ENCODE data around the gene EMILIN1. TPM values are rescaled to one million over a fixed set of nuclear protein-coding genes. Genes with fewer than 3 reads are reported as not detected.

The EMILIN1 gene
- total and polyA plus RNA-seq, 2 of the 4 experiments (the other 2 are of a cell fraction) = 26.5 to 95.6 TPM

GRCh38 chr2:27071990-27072830 lies 6.2 kb upstream of the EMILIN1 start:
- peak overlapping the region; percentile 94 for H2BK5ac ChIP-seq (ENCODE audit: low read depth, low read length, poor library complexity, severe bottlenecking)
- no peaks in the 10 kb centered on the region for H3K27me3 ChIP-seq (ENCODE audit: control insufficient read depth, insufficient read depth, low read length)
- intact Hi-C loops (cut with micrococcal nuclease) = loop anchor here (2.0 to 5.0 kb wide), 2 partner anchors 21 to 110 kb away; partner anchors contain the start of gene AGBL5
- H2BK15ac ChIP-seq (ENCODE audit: low read depth, low read length) = peak overlapping the region; percentile 21; the same call in 2 of the 3 replicates
- peak overlapping the region; percentile 99 for H3K23ac ChIP-seq (ENCODE audit: low read depth, low read length)
- H3K14ac ChIP-seq (replicated peaks; ENCODE audit: low read depth, low read length) = peak overlapping the region; percentile 98
- H3K79me1 ChIP-seq (ENCODE audit: low read depth in 1 of 2, low read length in 2 of 2) = peaks cover 31 to 45% of the 10 kb centered on the region in 2 experiments
- peak overlapping the region; percentile 94 for H3K56ac ChIP-seq (ENCODE audit: extremely low read depth, insufficient read depth, low read length)
- 0% methylated on average over 2 of the region's 34 CpGs; no CpG with 5 or more reads in 1 of the 2 experiments for WGBS, 2 experiments (ENCODE audit: extremely low coverage in 2 of 2, insufficient read length in 1 of 2)
- dilution Hi-C loops (cut with HindIII; ENCODE audit: low sequenced_read_pairs, unreplicated experiment) = no loop called here
- peak; percentile 42; the same call in 1 of the 2 replicates for TF ChIP-seq MAZ (IDR thresholded peaks at IDR 0.05; ENCODE audit: borderline replicate concordance, low read depth, low read length)
- TF ChIP-seq RAD21 (IDR thresholded peaks at IDR 0.05; ENCODE audit: low read length) = no peak
- H3K4me1 ChIP-seq (ENCODE audit: control insufficient read depth, insufficient read depth, low read length) = peaks cover 37% of the 10 kb centered on the region
- ATAC-seq (ENCODE audit: low read depth) (peak; percentile 46), DNase-seq (peak; percentile 70)
- peak overlapping the region; percentile 83 for H3K4me2 ChIP-seq (ENCODE audit: low read depth, low read length)
- H2BK20ac ChIP-seq (ENCODE audit: low read depth, low read length) = peak overlapping the region; percentile 81
- peak overlapping the region; percentile 83 for H2AFZ ChIP-seq (replicated peaks; ENCODE audit: low read length, poor library complexity)
- peak overlapping the region; percentile 98 for H4K5ac ChIP-seq (ENCODE audit: low read depth, low read length)
- peak overlapping the region; percentile 99 for H2AK9ac ChIP-seq (replicated peaks; ENCODE audit: low read depth, low read length, poor library complexity)
- H3K9me3 ChIP-seq (ENCODE audit: control insufficient read depth, insufficient read depth, low read length) = no peaks in the 10 kb centered on the region
- H3K4ac ChIP-seq (ENCODE audit: low read depth, low read length) = peak overlapping the region; percentile 99
- H3K9ac ChIP-seq (ENCODE audit: low read depth, low read length) = peak overlapping the region; percentile 69
- peaks cover 25% of the 10 kb centered on the region for H3K36me3 ChIP-seq (ENCODE audit: control insufficient read depth, insufficient read depth, low read length)
- CTCF ChIA-PET = interaction anchor here (0.6 to 0.8 kb wide), 2 partner anchors 56 to 231 kb away, joined by 3 to 6 read pairs; no protein-coding TSS in a partner anchor
- POLR2A ChIA-PET (ENCODE audit: unreplicated experiment) = interaction anchor here (0.7 to 1.4 kb wide), 2 partner anchors 8 to 9 kb away, joined by 3 to 4 read pairs; no protein-coding TSS in a partner anchor
- peak overlapping the region; percentile 97 for H2BK120ac ChIP-seq (ENCODE audit: low read depth, low read length)
- peak overlapping the region; percentile 85 to 99 for H4K8ac ChIP-seq (ENCODE audit: low read depth in 2 of 2, low read length in 2 of 2)
- peak overlapping the region; percentile 97 for H2AK5ac ChIP-seq (ENCODE audit: low read depth, low read length)
- H3K9me1 ChIP-seq (ENCODE audit: insufficient read depth, low read length) = peaks cover 27% of the 10 kb centered on the region
- H4K20me1 ChIP-seq (ENCODE audit: insufficient read depth, low read length) = peaks cover 20% of the 10 kb centered on the region
- H4K91ac ChIP-seq (ENCODE audit: insufficient read depth, low read depth, low read length) = peak overlapping the region; percentile 93
- H3K18ac ChIP-seq (ENCODE audit: low read depth, low read length) = peak overlapping the region; percentile 99
- peak overlapping the region; percentile 96 for H3K27ac ChIP-seq (ENCODE audit: insufficient read depth, low read length)
- peak overlapping the region; percentile 43 for H3K4me3 ChIP-seq (ENCODE audit: insufficient read depth, low read depth, low read length)
- BruUV-seq (replicated peaks) = no TSS peak
- in situ Hi-C loops (cut with MboI; ENCODE audit: low sequenced_read_pairs) = no loop called here

All from IMR-90 (cell line).